ENCODE data around the gene PCDHGC3. TPM values are rescaled to one million over a fixed set of nuclear protein-coding genes. Genes with fewer than 3 reads are reported as not detected.

The PCDHGC3 gene
- total and polyA plus RNA-seq, 9 of the 15 experiments (the other 6 are each of a cell fraction or from before 2014, with no cell fraction given) = 0.07 TPM; not detected in 8

- WGBS (ENCODE audit: insufficient coverage, low coverage, missing lambda C conversion rate) = 4% methylated on average over 13 of the region's 13 CpGs
- peaks cover 0 to 15% of the 10 kb centered on the region in 2 experiments; a peak in 2 of 5 replicates for H3K4me1 ChIP-seq (replicated peaks in 1 of 2; ENCODE audit: control insufficient read depth in 2 of 2, insufficient read depth in 2 of 2, low read length in 2 of 2)
- 0 out of 2 replicates have a peak, but pooled peaks cover 5% of the 10 kb centered on the region for H4K20me1 ChIP-seq (replicated peaks; ENCODE audit: control insufficient read depth, insufficient read depth, low read length)
- no peak overlapping the region for H3K9ac ChIP-seq (ENCODE audit: insufficient read depth in 1 of 2, low read depth in 2 of 2, low read length in 2 of 2)
- in situ Hi-C loops (cut with MboI) = no loop called here
- BruUV-seq (replicated peaks) = no TSS peak
- H3K27me3 ChIP-seq (ENCODE audit: control insufficient read depth in 2 of 2, insufficient read depth in 2 of 2, low read length in 2 of 2) = peaks cover 52 to 95% of the 10 kb centered on the region in 2 experiments
- DNase-seq (ENCODE audit: extremely low read depth in 1 of 4, low spot score in 3 of 4) (no peak), FAIRE-seq (no peak), ATAC-seq (no peak)
- H3K4me3 ChIP-seq = no peak overlapping the region
- no peaks in the 10 kb centered on the region for H3K79me2 ChIP-seq (ENCODE audit: control insufficient read depth, insufficient read depth, low read length)
- no peak overlapping the region for H3K4me2 ChIP-seq (ENCODE audit: insufficient read depth, low read length)
- H2AFZ ChIP-seq (ENCODE audit: low read depth, low read length) = no peak overlapping the region
- no peaks in the 10 kb centered on the region for H3K36me3 ChIP-seq (ENCODE audit: control insufficient read depth, insufficient read depth, low read length)
- no peaks in the 10 kb centered on the region for H3K9me1 ChIP-seq (ENCODE audit: control insufficient read depth, insufficient read depth, low read length)
- POLR2A ChIA-PET = no interaction called here
- no peaks in the 10 kb centered on the region for H3K9me3 ChIP-seq (replicated peaks; ENCODE audit: control insufficient read depth, insufficient read depth, low read depth, low read length)
- intact Hi-C loops (cut with micrococcal nuclease) = no loop called here
- no peak for TF ChIP-seq GTF2E2 (tag; IDR thresholded peaks at IDR 0.05)
- no peak for TF ChIP-seq SNIP1 (IDR thresholded peaks at IDR 0.05; ENCODE audit: low read depth)
- no peak for TF ChIP-seq CEBPB (tag; IDR thresholded peaks at IDR 0.05)
- TF ChIP-seq ARNT (IDR thresholded peaks at IDR 0.05) = no peak
- no peak for TF ChIP-seq HDAC3 (IDR thresholded peaks at IDR 0.05; ENCODE audit: borderline replicate concordance, partially characterized antibody)
- no peak for TF ChIP-seq ZC3H11A (IDR thresholded peaks at IDR 0.05; ENCODE audit: low read depth, low read length)
- no peak for TF ChIP-seq ZNF507 (tag; conservative IDR thresholded peaks at IDR 0.05)
- TF ChIP-seq PTRF (tag; IDR thresholded peaks at IDR 0.05) = no peak
- TF ChIP-seq MEF2D (tag; conservative IDR thresholded peaks at IDR 0.05; ENCODE audit: low read depth) = no peak
- TF ChIP-seq SRSF1 (IDR thresholded peaks at IDR 0.05; ENCODE audit: low read depth, low read length) = no peak
- no peak for TF ChIP-seq RB1 (IDR thresholded peaks at IDR 0.05; ENCODE audit: low read depth)
- no peak for TF ChIP-seq RBM15 (IDR thresholded peaks at IDR 0.05; ENCODE audit: insufficient read depth, low read length)
- no peak for TF ChIP-seq ZNF134 (CRISPR knock-in tag; conservative IDR thresholded peaks at IDR 0.05)
- no peak for TF ChIP-seq CSDE1 (IDR thresholded peaks at IDR 0.05)
- H3K27ac ChIP-seq (ENCODE audit: extremely low read depth, low read depth, low read length) = no peak overlapping the region
- CTCF ChIA-PET (ENCODE audit: low intra/inter-chr PET ratio) = no interaction called here
Observed at GRCh38 chr5:141490771-141491170, 15.0 kb downstream of the PCDHGC3 start.
